Body of pancreas (tissue), 4 donors: ENCODE results near the gene ASTN2. TPM values are rescaled to one million over a fixed set of nuclear protein-coding genes. Genes with fewer than 3 reads are reported as not detected.

Experiments used
- ATAC-seq: fragments of 150-250 bp; one replicate; pipeline ENCODE4 v1.9.1; 2016
- DNase-seq, 4 donors: peaks; one replicate each; pipeline ENCODE4 v3.0.0-alpha.2; 2019
- H3K27ac ChIP-seq, 4 donors: fragments of 200-600 bp; sonication (generic); 1 replicate in 3 of 4; 2 replicates in 1 of 4; pipeline versions ENCODE4 v1.5.1 to v1.6.1; 2016 to 2019; ENCODE audit warnings: mild to moderate bottlenecking in 1 of 4, mixed read lengths in 1 of 4, moderate library complexity in 1 of 4
- H3K27me3 ChIP-seq, 2 donors: fragments of 200-600 bp; sonication (generic); one replicate each; pipeline ENCODE4 v1.6.0; 2016; ENCODE audit warnings: mild to moderate bottlenecking in 1 of 2
- H3K36me3 ChIP-seq, 2 donors: fragments of 200-600 bp; sonication (generic); replicated peaks in 1 of 2; 2 replicates each; pipeline ENCODE4 v1.5.1; 2016; ENCODE audit warnings: low read depth in 2 of 2; ENCODE audit not compliant: insufficient read depth in 1 of 2
- H3K4me1 ChIP-seq: fragments of 200-600 bp; sonication (generic); one replicate; pipeline ENCODE4 v1.6.0; 2016
- H3K4me3 ChIP-seq, 2 donors: fragments of 200-600 bp; sonication (generic); 1 replicate in 1 of 2; 2 replicates in 1 of 2; pipeline ENCODE4 v1.5.1; 2016 to 2019
- H3K9me3 ChIP-seq, 3 donors: fragments of 200-600 bp; sonication (generic); 1 replicate in 2 of 3; 2 replicates in 1 of 3; pipeline ENCODE4 v1.5.1; 2016
- POLR2A ChIP-seq, 3 donors: fragments of 450-650 bp; IDR thresholded peaks; one replicate each; pipeline ENCODE4 v1.6.1; 2016; ENCODE audit warnings: antibody characterized with exemption in 3 of 3, mild to moderate bottlenecking in 2 of 3
- WGBS, 2 donors: methylation state at CpG; one replicate each; pipeline ENCODE4 v1.1.5; 2017; 5-methylcytosine and 5-hydroxymethylcytosine counted together
- intact Hi-C: fragments of 100-400 bp; cut with DNase I; formaldehyde crosslinking; loops from one replicate; pipeline ENCODE4 v1.15.1; 2023
- total RNA-seq, 2 donors: library from RNA; depleted of rRNA; stranded (reverse); fragments of >200 nt; gene quantifications; one replicate each; pipeline ENCODE4 v1.1.0, GENCODE V29; 2016
- TF ChIP-seq, protein P1 (sequence below), 7 experiments: fragments of 450-650 bp in 4 of 7; fragments of 200-600 bp in 3 of 7; sonication (generic) in 3 of 7; IDR thresholded peaks; one replicate each; pipeline ENCODE4 v1.5.1; 2016 to 2019; ENCODE audit warnings: antibody characterized with exemption in 7 of 7

The ASTN2 gene
- total RNA-seq, 2 donors from 2014 or later, result 8.2 to 9.6 TPM

DNA sequence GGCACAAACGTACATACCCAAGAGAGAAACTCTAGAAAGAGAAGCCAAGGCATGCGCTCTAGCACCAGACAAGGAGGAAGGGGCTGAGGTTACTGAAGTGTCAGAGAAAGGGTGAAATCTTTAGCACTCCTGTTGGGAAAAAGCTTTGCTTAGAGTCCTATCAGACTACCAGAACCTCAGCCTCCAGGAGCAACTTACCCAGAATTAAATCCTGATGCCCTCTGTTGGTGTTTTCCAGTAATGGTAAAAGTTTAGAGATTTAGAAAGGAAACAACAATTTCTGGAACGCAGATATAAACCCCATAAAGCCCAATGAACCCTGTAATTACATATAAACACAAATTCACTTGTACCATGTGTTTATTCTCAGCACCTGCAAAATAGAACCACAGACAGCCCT is 33.2 kb upstream of the ASTN2 start:
- ATAC-seq (no peak), DNase-seq (no peak)
- Histone ChIP-seq H3K4me1 (no peaks in the 10 kb centered on the region), H3K9me3 (no peaks in the 10 kb centered on the region), H3K27ac (no peak overlapping the region), H3K4me3 (no peak overlapping the region), H3K36me3 (no peaks in the 10 kb centered on the region), H3K27me3 (no peaks in the 10 kb centered on the region)
- intact Hi-C loops, result no loop called here
- no peak for TF ChIP-seq POLR2A (IDR thresholded peaks at IDR 0.05)
- TF ChIP-seq, protein P1, sequence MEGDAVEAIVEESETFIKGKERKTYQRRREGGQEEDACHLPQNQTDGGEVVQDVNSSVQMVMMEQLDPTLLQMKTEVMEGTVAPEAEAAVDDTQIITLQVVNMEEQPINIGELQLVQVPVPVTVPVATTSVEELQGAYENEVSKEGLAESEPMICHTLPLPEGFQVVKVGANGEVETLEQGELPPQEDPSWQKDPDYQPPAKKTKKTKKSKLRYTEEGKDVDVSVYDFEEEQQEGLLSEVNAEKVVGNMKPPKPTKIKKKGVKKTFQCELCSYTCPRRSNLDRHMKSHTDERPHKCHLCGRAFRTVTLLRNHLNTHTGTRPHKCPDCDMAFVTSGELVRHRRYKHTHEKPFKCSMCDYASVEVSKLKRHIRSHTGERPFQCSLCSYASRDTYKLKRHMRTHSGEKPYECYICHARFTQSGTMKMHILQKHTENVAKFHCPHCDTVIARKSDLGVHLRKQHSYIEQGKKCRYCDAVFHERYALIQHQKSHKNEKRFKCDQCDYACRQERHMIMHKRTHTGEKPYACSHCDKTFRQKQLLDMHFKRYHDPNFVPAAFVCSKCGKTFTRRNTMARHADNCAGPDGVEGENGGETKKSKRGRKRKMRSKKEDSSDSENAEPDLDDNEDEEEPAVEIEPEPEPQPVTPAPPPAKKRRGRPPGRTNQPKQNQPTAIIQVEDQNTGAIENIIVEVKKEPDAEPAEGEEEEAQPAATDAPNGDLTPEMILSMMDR (IDR thresholded peaks at IDR 0.05), result peak in 4 of 7 experiments; percentile 27 to 44 (median 27)
- WGBS, 2 donors, result 44 to 66% methylated on average over 3 of the region's 3 CpGs

DNA sequence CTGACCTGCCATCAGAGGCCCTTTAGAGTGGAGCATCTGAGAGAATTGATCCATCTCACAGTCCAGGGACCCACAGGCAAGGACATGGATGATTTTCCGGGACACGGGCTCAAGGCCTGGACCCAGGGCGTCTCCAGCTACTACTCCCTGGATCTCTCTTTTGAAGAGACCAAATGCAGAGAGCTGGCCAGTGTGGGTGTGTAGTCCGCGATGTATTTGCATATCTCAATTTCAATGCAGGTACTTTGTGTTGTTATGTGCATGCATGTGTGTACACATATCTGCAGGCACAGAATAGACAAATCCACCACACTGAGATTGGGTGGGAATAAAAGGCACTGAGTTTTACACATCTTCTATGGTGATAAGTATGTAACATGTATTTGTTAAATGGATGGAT is 30.8 kb upstream of the ASTN2 start:
- Histone ChIP-seq H3K27me3 (no peaks in the 10 kb centered on the region), H3K4me3 (no peak overlapping the region), H3K9me3 (no peaks in the 10 kb centered on the region), H3K27ac (no peak overlapping the region), H3K36me3 (no peaks in the 10 kb centered on the region), H3K4me1 (no peaks in the 10 kb centered on the region)
- TF ChIP-seq POLR2A (IDR thresholded peaks at IDR 0.05), result no peak
- TF ChIP-seq, protein P1 (IDR thresholded peaks at IDR 0.05), result no peak
- intact Hi-C loops, result no loop called here
- DNase-seq (no peak), ATAC-seq (no peak)
- 78 to 94% methylated on average over 5 of the region's 5 CpGs for WGBS, 2 donors

DNA sequence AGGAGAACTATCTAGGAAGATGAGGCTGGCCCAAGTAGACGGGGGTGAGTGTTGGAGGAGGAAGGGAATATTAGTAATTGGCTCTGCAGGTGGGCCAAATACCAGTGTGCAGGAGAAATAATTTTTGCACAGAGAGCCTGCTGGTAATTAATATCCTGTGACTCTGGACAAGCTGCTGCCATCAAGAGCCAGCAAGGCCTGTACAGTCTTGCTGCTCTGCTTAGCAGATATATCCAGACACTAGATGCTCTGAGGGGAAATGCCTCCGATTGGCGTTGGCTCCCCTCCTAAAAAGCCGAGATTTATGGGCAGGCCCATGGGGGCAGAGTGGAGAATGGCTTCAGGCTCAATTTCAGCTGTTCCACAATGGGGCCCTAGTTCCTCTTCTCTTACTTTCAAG is 29.6 kb upstream of the ASTN2 start:
- ATAC-seq (no peak), DNase-seq (no peak)
- no peaks in the 10 kb centered on the region for H3K9me3 ChIP-seq
- WGBS, 2 donors, result 52 to 71% methylated on average over 4 of the region's 4 CpGs
- no peaks in the 10 kb centered on the region for H3K27me3 ChIP-seq
- H3K4me3 ChIP-seq, result no peak overlapping the region
- intact Hi-C loops, result no loop called here
- H3K36me3 ChIP-seq, result no peaks in the 10 kb centered on the region
- TF ChIP-seq POLR2A (IDR thresholded peaks at IDR 0.05), result no peak
- TF ChIP-seq, protein P1 (IDR thresholded peaks at IDR 0.05), result no peak
- no peaks in the 10 kb centered on the region for H3K4me1 ChIP-seq
- H3K27ac ChIP-seq, result no peak overlapping the region

DNA sequence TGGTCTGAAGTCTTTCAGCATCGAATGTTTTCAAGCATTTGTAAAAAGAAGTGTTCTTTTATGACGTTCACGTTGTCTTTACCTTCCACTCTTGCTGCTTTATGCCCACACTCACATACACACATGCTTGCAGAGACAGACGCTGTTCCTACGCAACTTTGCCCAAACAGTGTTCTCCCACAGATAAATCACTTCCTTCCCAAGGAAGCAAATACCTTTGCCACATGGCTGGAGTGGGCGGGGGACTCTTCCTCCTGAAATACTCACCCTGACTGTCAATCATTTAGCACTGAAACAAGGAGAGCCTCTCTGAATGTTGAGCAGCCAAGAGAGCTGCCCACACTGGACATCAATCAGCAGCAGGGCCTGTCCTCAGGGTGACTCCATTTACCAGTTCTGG is 22.4 kb upstream of the ASTN2 start:
- Histone ChIP-seq H3K4me1 (peaks cover 13% of the 10 kb centered on the region), H3K9me3 (no peaks in the 10 kb centered on the region), H3K36me3 (no peaks in the 10 kb centered on the region), H3K4me3 (no peak overlapping the region), H3K27me3 (no peaks in the 10 kb centered on the region), H3K27ac (no peak overlapping the region)
- DNase-seq (no peak), ATAC-seq (no peak)
- no peak for TF ChIP-seq POLR2A (IDR thresholded peaks at IDR 0.05)
- TF ChIP-seq, protein P1 (IDR thresholded peaks at IDR 0.05), result no peak
- 63 to 84% methylated on average over 6 of the region's 6 CpGs for WGBS, 2 donors
- intact Hi-C loops, result no loop called here

DNA sequence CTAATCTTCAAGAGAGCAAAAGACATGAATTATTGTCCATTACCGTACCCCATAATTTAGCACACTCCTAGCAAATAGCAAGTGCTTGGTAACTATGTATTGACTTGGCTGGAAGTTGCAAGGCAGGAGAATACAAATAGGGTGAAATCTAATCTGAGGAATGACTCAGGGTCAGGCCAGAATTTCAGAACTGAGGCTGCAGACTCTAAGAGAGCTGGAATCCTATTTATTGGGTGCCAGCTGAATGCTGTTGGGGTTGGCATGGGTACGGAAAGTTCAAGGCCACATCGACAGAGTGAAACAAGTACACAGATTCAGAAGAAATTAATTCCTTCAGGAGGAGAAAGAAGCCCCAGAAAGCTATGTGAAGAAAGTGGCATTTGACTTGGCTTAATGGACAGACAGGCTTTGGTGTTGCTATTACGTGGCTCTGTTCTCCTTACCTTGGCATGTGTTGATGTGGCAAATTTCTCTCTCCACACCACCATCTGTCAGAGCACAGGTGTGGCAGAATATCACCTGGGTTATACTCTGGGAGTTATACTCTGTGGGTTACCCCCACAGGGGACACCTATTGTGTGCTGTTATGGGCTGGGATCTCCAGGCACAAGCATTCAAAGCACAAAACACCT is 20.9 kb upstream of the ASTN2 start:
- ATAC-seq (peak; percentile 64), DNase-seq (peak in 3 of 4 donors; percentile 15 to 22 (median 21))
- no peaks in the 10 kb centered on the region for H3K36me3 ChIP-seq
- H3K4me3 ChIP-seq, result no peak overlapping the region
- no peaks in the 10 kb centered on the region for H3K27me3 ChIP-seq
- TF ChIP-seq, protein P1 (IDR thresholded peaks at IDR 0.05), result no peak
- no peak for TF ChIP-seq POLR2A (IDR thresholded peaks at IDR 0.05)
- peaks cover 13% of the 10 kb centered on the region for H3K4me1 ChIP-seq
- 32 to 35% methylated on average over 4 of the region's 4 CpGs for WGBS, 2 donors
- H3K9me3 ChIP-seq, result no peaks in the 10 kb centered on the region
- peak overlapping the region in 1 of 4 donors; percentile 16 for H3K27ac ChIP-seq
- intact Hi-C loops, result no loop called here
